HG03342 (cell line): ENCODE results near the gene MRPL34.

Experiments used
- ATAC-seq: cut with Tn5 transposase; IDR thresholded peaks from one replicate; pipeline ENCODE4 v1.9.1; 2021; ENCODE audit warnings: mild to moderate bottlenecking, moderate library complexity; ENCODE audit not compliant: unreplicated experiment

The MRPL34 gene

DNA sequence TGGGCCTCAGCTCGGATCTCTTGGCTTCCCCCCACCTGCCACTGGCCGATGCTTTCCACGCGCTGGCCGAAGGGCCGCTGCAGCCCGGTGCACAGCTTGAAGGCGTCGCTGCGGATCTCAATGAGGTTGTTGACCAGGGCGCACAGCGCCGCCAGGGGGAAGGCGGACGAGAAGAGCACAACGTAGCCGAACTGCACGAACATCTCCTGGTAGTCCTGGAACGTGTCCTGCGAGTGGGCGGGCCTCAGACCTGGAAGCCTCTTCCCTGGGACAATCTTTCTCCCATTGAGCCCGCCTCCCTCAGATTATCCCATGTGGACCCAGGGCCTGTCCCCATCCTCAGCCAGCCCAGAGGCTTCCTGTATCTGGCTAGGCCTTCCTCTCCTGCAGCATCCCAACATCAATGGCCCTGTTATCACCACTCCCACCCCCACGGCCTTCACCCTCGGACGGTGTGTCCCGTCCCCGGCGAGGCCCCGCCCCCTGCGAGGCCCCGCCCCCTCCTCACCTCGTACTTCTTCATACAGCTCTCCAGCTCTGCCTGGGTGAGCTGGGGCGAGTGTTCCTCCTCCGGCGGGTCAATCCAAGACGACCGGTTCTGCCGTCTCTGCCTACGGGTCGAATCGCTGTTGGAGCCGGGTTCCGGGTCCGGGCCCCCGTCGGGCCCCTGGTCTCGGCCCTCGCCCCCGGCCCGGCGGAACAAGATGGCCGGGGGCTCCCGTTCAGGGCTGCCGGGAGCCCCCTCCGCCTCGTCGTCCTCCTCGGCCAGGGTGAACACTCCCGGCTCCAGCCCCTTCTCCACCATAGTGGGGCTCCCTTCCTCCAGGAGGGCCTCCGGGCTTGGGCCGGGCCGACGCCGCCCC lies 22.2 kb downstream of the MRPL34 start:
- no peak for ATAC-seq

DNA sequence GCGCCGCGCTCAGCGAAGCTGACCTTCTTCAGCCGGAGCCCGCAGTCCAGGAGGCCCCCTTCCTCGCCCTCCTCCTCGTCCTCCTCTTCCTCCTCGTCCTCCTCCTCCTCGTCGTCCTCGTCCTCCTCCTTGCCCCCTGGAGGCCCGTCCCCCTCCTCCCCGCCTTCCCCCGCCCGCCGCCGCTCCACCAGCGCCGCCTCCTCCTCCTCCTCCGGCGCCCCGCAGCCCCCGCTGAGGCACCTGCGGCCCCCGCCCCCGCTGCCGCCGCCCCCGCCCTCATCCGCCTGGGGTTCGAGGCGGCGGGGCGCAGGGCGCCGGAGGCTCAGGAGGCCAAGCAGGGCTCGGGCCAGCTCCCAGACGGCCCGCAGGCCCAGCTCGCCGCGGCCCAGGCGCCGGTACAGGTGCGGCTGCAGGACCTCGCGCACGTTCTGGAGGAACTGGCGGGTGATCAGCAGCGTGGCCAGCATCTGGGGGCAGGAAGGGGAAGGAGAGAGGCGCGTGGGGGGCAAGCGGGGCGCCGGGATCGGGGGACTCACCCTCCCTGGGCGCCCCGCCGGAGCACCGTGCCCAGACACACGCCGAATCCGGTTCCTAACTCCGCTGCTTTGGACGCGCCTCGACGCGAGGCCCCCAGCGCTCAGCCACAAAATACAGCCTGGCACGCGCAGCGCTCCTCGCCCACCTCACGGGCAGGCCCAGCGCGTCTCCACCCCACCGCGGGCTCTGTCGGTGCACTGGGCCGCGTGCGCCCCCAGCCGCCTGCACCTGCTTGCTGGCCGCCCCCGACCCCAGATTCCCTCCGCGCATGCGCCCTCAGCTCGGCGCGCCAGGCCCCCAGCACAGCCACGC lies 23.1 kb downstream of the MRPL34 start:
- no peak for ATAC-seq

DNA sequence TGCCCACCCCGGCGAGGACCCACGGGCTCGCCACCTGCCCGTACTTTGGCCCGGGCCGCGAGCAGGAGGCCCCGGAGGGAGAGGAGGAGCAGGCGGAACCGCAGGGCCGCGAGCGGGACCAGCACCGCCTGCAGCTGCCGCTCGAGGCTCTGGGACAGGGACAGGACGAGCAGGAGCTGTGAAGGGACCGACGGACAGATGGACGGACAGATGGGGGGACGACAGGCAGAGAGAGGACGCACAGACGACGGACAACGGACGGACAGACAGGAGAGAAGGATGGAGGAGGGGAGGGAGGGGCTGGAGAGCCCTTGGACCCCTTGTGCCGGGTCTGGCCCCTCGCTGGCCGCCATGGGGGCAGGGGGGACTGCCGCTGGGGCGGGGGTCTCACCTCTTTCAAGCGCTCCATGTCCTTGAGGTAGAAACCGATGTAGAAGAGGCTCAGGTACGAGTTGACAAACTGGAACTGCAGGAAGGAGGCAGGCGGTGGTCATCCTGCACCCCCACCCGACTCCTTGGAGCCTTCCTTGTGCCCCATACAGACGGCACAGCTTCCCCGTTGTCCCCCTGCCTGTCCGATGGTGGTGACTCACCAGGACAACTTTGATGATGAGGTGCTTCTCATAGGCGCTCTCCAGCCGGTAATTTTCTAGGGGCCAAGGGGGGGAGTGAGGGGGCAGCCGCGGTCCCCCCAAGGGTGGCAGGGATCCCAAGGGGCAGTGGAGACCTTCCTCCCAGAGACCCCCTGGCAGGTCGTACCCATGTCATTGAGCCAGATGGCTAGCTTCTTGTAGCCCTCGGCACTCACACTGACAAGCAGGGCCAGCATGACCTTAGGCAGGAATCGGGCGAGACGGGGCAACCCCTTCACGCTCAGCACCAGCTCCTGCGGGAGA lies 23.9 kb downstream of the MRPL34 start:
- ATAC-seq = no peak

DNA sequence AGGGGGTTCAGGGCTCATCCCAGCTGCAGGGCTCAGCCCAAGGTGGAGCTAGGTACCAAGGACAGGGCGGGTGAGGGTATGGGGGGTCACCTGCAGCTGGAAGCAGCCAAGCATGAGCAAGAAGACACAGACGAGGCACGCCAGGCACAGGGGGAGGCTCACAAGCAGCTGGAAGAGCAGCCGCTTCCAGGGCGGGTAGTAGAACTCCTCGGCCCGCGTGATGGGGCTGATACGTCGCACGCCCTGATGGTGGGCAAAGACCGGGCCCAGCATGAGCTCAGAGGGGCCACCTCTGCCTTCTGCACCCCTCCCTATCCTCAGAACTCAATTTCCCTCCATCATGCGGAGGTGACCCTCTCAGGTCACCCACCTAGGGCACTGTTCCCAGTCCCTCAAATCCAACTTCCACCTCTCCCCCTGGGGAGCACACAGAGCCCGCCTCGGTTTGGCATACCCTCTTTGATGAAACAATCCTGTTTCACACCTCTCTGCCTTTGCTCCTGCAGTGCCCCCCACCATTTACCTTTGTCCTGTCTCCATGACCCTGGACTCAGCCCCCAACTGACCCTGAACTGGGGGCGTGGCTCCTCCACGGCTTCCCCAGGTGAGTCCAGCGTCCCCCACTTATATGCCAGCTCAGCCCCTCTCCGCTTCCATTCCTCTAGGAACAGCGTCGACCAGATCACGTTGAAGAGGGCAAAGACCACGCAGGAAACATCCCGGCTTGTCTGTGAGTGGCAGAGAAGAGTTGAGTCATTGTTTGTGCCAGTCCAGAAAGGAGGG lies 24.8 kb downstream of the MRPL34 start:
- no peak for ATAC-seq

DNA sequence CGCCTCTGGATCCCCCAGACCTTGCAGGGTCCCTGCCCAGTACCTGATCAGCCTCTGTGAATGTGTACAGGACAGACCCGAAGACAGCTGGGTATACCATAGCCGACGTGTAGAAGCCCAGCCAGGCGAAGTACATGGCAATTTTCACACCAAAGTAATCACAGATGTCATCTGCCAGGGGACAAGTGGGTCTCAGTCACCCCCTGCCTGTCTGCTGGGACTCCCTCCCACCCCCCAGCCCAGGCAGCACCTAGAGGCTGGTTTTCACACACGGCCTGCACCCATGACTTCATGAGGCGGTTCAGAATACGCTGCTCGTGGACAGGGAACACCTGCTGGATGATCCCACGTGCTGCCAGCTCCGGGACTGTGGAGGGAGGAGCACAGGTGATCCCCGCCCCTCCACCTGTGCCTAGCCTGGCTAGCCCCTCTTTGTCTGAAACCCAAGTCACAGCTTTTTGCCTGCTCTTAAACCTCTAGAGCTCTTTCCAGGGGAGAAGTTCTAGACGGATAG lies 25.4 kb downstream of the MRPL34 start:
- ATAC-seq = no peak

DNA sequence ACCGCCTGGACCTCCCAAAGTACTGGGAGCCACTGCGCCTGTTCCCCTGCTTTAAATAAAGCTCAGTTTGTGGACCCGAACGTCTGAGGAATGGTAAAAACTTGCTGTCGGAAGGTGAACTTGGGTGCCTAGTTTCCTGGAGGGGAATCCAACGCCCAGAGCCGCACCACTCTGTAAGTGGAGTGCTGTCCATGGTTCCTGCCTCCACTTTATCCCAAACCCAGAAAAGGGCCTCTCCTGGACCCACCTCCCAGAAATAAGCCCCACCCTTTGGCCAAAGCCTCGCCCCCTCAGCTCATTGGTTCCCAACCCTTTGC lies 26.6 kb downstream of the MRPL34 start:
- ATAC-seq = no peak

DNA sequence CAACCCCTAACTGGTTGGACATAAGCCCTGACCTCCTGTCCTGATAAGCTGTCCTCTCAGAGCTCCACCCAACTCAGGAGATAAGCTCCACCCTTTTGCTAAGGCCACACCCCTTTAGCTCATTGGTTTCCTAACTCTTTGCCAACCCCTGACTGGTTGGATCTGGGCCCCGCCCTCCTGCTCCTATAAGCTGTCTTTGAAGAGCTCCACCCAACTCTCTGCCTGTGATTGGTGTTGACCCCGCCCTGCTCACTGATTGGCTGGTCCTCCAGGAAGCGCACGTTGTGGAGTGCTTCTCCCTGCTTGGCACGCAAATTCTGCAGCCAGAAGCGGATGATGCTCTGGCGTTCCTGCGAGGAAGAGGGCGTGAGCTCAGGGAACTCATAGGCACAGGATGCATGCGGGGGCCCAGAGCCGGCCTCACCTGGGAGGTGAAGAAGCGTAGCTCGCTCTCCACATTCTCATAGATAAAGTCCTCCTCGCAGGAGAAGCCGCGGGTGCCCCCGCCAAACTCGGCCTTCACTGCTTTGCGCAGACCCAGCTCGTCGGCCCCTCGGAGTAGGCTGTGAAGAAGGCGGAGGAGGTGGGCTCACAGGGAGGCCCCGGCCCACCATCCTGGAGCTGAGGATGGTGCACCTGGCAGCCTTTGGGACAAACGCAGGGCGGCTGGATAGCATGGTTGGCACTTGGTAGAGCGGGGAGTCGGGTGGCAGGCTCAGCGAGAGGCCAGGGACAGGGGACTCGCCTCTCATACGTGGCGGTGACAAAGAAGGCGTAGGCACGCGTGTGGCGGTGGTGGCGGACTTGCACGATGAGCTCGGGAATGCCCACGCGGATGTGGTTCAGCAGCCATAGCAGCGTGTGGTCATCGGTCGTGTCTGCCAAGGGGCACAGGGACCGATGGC lies 27.3 kb downstream of the MRPL34 start:
- no peak for ATAC-seq

DNA sequence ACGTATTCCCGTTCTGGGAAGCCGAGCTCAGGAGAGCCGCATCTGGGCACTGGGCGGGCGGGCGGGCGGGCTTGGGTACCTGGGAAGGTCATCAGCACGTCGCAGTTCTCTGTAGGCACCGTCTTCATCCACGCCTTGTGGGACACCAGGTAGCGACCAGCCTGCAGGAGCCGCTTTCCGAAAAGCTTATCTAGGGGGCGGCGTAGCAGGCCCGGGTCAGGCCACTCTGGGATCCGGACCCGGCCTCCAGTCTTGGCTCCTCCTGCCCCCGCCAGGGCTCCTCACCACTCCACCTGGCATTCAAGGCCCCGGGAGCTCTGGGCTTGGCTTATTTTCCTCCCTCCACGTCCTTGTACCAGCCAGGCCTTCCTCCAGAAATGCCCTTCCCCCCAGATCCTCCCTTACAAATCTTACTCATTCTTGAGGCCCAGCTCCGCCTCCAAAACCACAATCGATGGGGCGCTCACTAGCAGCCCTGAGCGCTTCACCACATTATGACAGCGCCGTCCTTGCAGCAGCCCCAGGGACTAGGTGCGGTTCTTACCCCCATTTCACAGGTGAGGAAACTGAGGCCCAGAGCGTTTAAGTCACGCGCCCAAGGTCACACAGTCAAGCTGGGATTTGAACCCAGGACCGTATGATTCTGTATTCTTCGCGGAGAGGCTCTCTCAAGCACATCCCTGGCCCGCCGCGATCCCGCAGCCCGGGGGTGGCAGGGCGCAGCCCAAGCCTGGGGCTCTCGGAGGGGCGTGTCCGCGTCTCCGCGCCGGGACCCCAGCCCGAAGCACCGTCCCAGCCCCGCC lies 28.1 kb downstream of the MRPL34 start:
- ATAC-seq = no peak

DNA sequence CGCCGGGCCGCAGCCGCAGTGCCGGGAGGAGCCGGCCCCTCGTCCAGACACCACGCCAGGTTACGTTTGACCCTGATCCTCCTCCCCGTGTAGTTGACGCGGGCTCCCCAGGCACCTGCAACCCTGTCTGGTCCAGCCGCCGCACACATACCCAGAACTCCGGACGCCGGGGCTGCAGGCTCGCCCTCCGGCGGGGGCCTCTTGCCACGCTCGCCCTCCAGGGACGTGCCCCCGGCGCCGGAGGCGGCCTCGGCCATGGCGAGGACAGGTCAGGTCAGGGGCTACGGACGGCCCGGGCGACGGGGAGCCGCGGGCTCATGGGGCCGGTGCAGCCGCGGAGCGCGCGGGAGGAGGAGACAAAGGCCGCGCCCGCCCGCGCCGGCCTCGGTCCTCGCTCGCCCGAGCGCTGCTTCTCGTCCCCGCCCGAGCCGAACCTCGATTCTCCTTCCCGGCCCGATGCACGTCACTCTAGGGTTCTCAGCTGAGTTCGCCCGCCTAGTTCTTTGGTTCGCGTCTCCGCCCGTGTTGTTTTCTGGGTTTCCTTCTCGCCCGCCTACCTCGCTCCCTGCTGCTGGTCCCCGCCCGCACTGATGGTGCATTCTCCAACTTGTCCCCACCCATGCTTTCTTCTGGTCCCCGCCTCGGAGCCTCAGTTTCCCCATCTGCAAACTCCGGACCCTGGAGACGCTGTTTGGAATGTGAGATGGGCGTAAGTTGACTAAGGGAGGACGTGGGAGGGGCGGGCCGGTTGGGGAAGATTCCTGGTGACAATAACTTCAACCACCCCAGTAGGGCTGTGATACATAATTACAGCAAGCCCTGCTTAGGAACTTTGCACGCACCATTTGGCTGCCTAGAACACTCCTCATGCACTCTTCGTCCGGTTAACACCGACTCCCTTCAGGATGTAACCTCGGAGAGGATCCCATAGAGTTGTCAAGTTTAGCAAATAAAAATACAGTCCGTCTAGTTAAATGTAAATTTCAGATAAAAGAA lies 29.0 kb downstream of the MRPL34 start, which contains the start of gene ANO8:
TSS of gene ANO8 (minus strand) at position 442 of the 996 bp plus-strand sequence. CDS start at position 257, 185 bp downstream.
- peak; percentile 40 for ATAC-seq

DNA sequence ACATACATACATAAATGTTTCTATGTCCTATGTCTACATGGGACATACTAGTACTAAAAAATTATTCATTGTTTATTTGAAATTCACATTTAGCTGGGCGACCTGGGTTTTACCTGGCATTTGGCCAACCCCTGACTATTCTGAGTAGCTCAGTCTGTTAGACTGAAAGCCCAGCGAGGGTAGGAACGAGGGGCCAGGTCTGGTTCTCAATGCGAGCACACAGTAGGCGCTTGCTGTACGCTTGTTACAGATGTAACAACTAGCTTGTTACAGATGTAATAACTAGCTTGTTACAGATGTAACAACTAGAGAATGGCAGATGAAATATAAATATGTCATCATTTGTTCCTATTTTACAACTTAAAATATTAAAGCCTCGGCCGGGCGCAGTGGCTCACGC lies 29.9 kb downstream of the MRPL34 start:
- no peak for ATAC-seq

DNA sequence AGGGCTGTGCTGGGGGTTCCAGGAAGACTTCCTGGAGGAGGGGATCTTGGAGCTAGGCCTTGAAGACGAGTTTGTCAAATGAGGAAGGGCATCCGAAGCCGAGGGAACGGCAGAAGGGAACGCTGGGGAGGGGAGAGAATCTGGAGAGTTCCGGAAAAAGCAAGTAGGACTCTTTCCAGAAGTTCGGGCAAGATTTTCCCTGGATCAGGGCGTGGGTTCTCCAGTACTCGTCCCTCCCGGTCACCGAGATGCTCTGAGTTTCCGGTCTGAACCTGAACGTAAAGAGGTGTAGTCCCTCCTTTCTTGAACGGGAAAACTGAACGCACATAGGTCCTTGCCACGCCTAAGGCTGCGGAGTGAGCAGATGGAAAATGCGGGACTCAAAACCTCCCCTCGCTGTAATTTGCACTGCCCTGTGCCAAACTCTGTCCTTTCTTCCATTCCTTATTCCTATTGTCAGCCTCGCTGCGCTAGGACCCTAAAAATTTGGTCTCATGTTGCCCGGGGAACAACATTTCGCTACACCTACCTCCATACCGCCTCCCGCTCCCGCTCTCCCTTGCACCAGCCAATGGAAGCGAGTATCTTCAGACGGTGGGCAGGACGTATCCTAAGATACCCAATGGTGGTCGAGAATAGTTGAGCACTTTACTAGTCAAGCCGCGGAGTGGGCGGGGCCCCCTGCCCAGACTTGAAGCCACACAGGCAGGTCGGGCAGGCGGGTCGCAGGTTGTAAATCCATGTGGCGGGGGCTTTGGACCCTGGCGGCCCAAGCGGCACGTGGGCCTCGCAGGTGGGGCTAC lies 31.4 kb downstream of the MRPL34 start, which contains the start of gene GTPBP3:
TSS of gene GTPBP3 (plus strand) at position 682 of the 803 bp plus-strand sequence. CDS start at position 741, 59 bp downstream.
- ATAC-seq = peak; percentile 75

DNA sequence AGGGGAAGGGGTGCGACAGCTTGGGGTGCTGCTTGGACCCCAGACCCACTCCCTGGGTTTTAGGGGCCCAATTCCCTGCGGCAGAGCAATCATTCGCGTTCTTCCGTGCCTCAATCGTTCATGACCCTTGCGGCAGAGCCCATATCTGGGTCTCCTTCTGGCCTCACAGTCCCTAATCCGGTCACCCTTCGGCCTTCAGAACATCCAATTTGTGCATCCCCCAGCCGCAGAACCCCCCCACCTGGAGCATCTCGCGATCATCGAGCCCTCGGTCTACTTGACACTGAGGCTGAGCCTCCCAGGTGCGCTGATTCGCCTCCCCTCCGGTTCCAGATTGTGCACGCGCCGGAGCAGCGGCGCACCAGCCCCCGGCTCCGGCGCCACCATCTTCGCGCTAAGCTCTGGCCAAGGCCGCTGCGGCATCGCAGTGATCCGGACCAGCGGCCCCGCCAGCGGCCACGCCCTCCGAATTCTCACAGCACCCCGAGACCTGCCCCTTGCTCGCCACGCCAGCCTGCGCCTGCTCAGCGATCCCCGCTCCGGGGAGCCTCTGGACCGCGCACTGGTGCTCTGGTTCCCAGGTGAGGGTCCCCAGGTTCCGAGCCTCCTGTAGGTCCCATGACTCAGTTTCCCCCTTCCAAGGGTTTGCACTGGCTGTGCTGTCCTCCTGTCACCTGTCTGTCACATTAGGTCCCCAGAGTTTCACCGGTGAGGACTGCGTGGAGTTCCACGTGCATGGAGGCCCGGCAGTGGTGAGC lies 32.2 kb downstream of the MRPL34 start:
- ATAC-seq = no peak

DNA sequence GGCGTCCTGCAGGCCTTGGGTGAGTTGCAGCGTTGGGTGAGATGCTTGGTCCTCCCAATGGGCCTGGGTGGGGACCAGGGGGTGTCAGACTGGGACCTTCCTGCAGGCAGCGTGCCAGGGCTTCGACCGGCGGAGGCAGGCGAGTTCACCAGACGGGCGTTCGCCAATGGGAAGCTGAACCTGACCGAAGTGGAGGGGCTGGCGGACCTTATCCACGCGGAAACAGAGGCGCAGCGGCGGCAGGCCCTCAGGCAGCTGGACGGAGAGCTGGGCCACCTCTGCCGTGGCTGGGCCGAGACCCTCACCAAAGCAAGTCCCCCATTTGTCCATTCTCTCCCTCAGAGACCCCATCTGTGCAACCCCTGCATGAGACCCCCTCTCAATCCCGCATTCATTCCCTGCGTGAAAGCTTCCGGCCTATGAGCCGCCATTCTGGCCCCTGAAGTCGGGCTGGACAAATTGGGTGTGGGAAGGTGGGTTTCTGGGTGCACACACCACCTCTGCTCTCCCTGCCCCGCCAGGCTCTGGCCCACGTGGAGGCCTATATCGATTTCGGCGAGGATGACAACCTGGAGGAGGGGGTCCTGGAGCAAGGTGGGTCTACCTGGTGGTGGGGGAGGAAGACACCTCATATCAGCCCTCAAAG lies 32.9 kb downstream of the MRPL34 start:
- ATAC-seq = no peak

DNA sequence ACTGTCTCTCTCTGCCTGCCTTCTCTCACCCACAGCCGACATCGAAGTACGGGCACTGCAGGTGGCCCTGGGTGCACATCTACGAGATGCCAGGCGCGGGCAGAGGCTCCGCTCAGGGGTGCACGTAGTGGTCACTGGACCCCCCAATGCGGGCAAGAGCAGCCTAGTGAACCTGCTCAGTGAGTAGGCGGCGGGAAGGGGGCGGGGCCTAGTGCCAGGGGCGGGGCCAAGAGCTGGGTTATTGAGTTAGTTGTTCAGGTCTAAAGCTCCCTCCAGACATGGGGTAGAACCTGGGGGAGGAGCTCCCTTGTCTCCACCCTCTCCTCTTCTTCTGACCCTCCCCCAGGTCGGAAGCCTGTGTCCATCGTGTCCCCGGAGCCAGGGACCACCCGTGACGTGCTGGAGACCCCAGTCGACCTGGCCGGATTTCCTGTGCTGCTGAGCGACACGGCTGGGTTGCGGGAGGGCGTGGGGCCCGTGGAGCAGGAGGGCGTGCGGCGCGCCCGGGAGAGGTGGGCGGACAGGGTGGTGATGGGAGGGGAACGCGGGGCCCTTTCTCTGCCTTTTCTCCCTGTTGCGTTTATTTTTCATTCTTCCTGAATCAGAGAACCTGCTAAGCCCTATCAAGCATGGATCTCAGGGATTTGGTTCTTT lies 33.5 kb downstream of the MRPL34 start:
- no peak for ATAC-seq
